ENCODE results near the gene HOXD10. TPM values are rescaled to one million over a fixed set of nuclear protein-coding genes. Genes with fewer than 3 reads are reported as not detected.

Gene HOXD10
- total and polyA plus RNA-seq, 12 donors: not detected

GRCh38 chr2:176118601-176119339 lies 2.2 kb downstream of the HOXD10 start:
- Histone ChIP-seq H3K4me1 (peaks cover 0 to 23% (median 17%) of the 10 kb centered on the region in 9 donors), H3K27me3 (peaks cover 78 to 100% (median 100%) of the 10 kb centered on the region in 7 donors), H3K4me3 (no peak overlapping the region), H3K36me3 (no peaks in the 10 kb centered on the region), H3K9me3 (no peaks in the 10 kb centered on the region), H3K27ac (no peak overlapping the region)
- intact Hi-C loops (cut with DNase I): no loop called here
- DNase-seq (no peak), ATAC-seq (no peak)
- TF ChIP-seq CTCF (IDR thresholded peaks at IDR 0.05): peak in 4 of 9 donors; percentile 6 to 39 (median 19)
- 10% methylated on average over 24 of the region's 24 CpGs for WGBS, 2 donors

GRCh38 chr2:176120364-176121189 lies 4.0 kb downstream of the HOXD10 start:
- no peaks in the 10 kb centered on the region for H3K36me3 ChIP-seq
- ATAC-seq (no peak), DNase-seq (no peak)
- intact Hi-C loops (cut with DNase I): loop anchor here in 6 of 10 donors (5.0 to 10.0 kb wide), 3 partner anchors 694 to 1027 kb away; no protein-coding TSS in a partner anchor
- H3K27me3 ChIP-seq: peaks cover 82 to 100% (median 100%) of the 10 kb centered on the region in 7 donors
- no peak overlapping the region for H3K4me3 ChIP-seq
- WGBS, 2 donors: 11 to 15% methylated on average over 13 of the region's 13 CpGs
- H3K9me3 ChIP-seq: no peaks in the 10 kb centered on the region
- no peak overlapping the region for H3K27ac ChIP-seq
- TF ChIP-seq CTCF (IDR thresholded peaks at IDR 0.05): no peak
- H3K4me1 ChIP-seq: peaks cover 0 to 23% (median 17%) of the 10 kb centered on the region in 9 donors

GRCh38 chr2:176121190-176122051 lies 4.8 kb downstream of the HOXD10 start:
- Histone ChIP-seq H3K27me3 (peaks cover 78 to 100% (median 100%) of the 10 kb centered on the region in 7 donors), H3K4me3 (peak overlapping the region in 1 of 10 donors; percentile 41), H3K4me1 (peaks cover 0 to 23% (median 17%) of the 10 kb centered on the region in 9 donors), H3K36me3 (no peaks in the 10 kb centered on the region), H3K9me3 (no peaks in the 10 kb centered on the region), H3K27ac (no peak overlapping the region)
- ATAC-seq: no peak
- DNase-seq: no peak
- no peak for TF ChIP-seq CTCF (IDR thresholded peaks at IDR 0.05)
- intact Hi-C loops (cut with DNase I): loop anchor here in 7 of 10 donors (2.0 to 10.0 kb wide), 4 partner anchors 53 to 1026 kb away; no protein-coding TSS in a partner anchor
- 6 to 11% methylated on average over 53 of the region's 53 CpGs for WGBS, 2 donors

Data from heart right ventricle (tissue), 16 donors.